Measurements from ENCODE around the gene FAM107B. TPM values are rescaled to one million over a fixed set of nuclear protein-coding genes. Genes with fewer than 3 reads are reported as not detected.

Gene FAM107B
- total RNA-seq, 1 experiment from 2014 or later, result 24.5 TPM

DNA sequence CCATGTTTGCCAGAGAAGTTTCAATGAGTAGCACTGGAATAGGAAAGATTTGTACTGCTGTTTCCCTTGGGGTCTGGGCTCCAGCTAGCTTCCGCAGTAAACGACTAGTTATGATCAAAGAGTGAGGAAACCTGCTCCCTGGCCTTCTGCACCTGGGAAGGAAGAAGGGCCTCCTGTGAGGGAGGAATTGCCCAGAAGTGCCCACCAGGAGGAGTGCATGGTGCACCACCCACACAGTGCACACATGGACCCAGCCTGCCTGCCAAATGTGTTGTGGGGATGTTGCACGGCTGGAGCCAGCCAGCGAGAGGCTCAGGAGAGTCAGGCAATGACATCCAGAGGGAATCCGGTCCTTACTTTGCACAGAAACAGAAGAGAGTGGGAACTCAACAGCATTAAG lies 27.0 kb upstream of the FAM107B start:
- Histone ChIP-seq H2BK15ac (ENCODE audit: low read depth, low read length) (no peak overlapping the region), H4K8ac (replicated peaks; ENCODE audit: insufficient read length, low read depth, low read length) (no peak overlapping the region), H3K27ac (ENCODE audit: insufficient read length, low read depth, low read length) (no peak overlapping the region), H3K79me2 (ENCODE audit: insufficient read depth, low read length) (no peaks in the 10 kb centered on the region), H4K5ac (ENCODE audit: insufficient read length, low read depth, low read length) (no peak overlapping the region), H4K20me1 (ENCODE audit: control insufficient read depth, insufficient read depth, insufficient read length) (no peaks in the 10 kb centered on the region), H4K91ac (ENCODE audit: insufficient read length, low read depth, low read length) (no peak overlapping the region), H2BK5ac (ENCODE audit: insufficient read length, low read length) (no peak overlapping the region), H2BK20ac (ENCODE audit: low read depth, low read length, poor library complexity, severe bottlenecking) (no peak overlapping the region), H3K14ac (ENCODE audit: insufficient read depth, low read length) (no peak overlapping the region), H3T11ph (ENCODE audit: low read length) (no peak overlapping the region), H3K27me3 (ENCODE audit: insufficient read depth, low read length) (no peaks in the 10 kb centered on the region), H3K23me2 (ENCODE audit: insufficient read length, low read depth, low read length, poor library complexity, severe bottlenecking) (no peaks in the 10 kb centered on the region), H3K56ac (ENCODE audit: insufficient read length, low read depth, low read length) (no peak overlapping the region), H2BK12ac (ENCODE audit: insufficient read length, low read depth, low read length) (no peak overlapping the region), H3K4me2 (ENCODE audit: insufficient read depth, insufficient read length, low read length) (no peak overlapping the region), H3K79me1 (ENCODE audit: insufficient read depth, low read depth, low read length, poor library complexity, severe bottlenecking) (no peaks in the 10 kb centered on the region), H2BK120ac (ENCODE audit: low read depth, low read length, poor library complexity, severe bottlenecking) (no peak overlapping the region), H3K9me3 (ENCODE audit: control insufficient read depth, low read depth, low read length) (no peaks in the 10 kb centered on the region), H3K4me1 (ENCODE audit: insufficient read depth, low read length) (no peaks in the 10 kb centered on the region), H3K23ac (ENCODE audit: insufficient read length, low read depth, low read length) (no peak overlapping the region), H3K18ac (ENCODE audit: insufficient read length, low read depth, low read length) (no peak overlapping the region), H2AK5ac (ENCODE audit: insufficient read length, low read length) (no peak overlapping the region), H3K9ac (ENCODE audit: extremely low read depth, insufficient read length, low read length) (no peak overlapping the region), H2AFZ (ENCODE audit: low read length) (no peak overlapping the region), H3K4ac (ENCODE audit: low read depth, low read length) (no peak overlapping the region)
- Mint-ChIP-seq H3K4me3 (no peak overlapping the region), H3K27ac (no peak overlapping the region), H3K4me1 (no peaks in the 10 kb centered on the region; a peak in 1 of 4 replicates), H3K36me3 (ENCODE audit: insufficient read depth in 1 of 3, low read depth in 3 of 3) (no peaks in the 10 kb centered on the region), H3K27me3 (ENCODE audit: low read depth) (no peaks in the 10 kb centered on the region; the same call in 1 of the 2 replicates), H3K9me3 (no peaks in the 10 kb centered on the region)
- DNase-seq, result peak; percentile 30
- TF ChIP-seq, protein P1, sequence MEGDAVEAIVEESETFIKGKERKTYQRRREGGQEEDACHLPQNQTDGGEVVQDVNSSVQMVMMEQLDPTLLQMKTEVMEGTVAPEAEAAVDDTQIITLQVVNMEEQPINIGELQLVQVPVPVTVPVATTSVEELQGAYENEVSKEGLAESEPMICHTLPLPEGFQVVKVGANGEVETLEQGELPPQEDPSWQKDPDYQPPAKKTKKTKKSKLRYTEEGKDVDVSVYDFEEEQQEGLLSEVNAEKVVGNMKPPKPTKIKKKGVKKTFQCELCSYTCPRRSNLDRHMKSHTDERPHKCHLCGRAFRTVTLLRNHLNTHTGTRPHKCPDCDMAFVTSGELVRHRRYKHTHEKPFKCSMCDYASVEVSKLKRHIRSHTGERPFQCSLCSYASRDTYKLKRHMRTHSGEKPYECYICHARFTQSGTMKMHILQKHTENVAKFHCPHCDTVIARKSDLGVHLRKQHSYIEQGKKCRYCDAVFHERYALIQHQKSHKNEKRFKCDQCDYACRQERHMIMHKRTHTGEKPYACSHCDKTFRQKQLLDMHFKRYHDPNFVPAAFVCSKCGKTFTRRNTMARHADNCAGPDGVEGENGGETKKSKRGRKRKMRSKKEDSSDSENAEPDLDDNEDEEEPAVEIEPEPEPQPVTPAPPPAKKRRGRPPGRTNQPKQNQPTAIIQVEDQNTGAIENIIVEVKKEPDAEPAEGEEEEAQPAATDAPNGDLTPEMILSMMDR (conservative IDR thresholded peaks at IDR 0.05), result no peak; the same call in 1 of the 3 replicates
- no CpG with 5 or more reads among the region's 5 CpGs for WGBS (ENCODE audit: extremely low coverage, insufficient read length, low lambda C conversion rate)

Data from H9 (cell line).